Omental fat pad (tissue), 4 donors: ENCODE measurements around the gene DAB2. TPM values are rescaled to one million over a fixed set of nuclear protein-coding genes. Genes with fewer than 3 reads are reported as not detected.

ENCODE experiments used
- ATAC-seq: fragments of 150-250 bp; one replicate; pipeline ENCODE4 v1.9.1; 2016; ENCODE audit warnings: mild to moderate bottlenecking, moderate library complexity; ENCODE audit not compliant: low FRiP score
- DNase-seq: peaks from one replicate; pipeline ENCODE4 v3.0.0-alpha.2; 2019; ENCODE audit warnings: low spot score
- CTCF ChIP-seq, 3 donors: fragments of 450-650 bp; IDR thresholded peaks; one replicate each; pipeline ENCODE4 v1.5.1; 2016 to 2017; ENCODE audit warnings: antibody characterized with exemption in 3 of 3, mild to moderate bottlenecking in 3 of 3, moderate library complexity in 2 of 3
- total RNA-seq, 4 donors: library from RNA; depleted of rRNA; stranded (reverse); fragments of >200 nt; gene quantifications; one replicate each; pipeline ENCODE4 v1.1.0, GENCODE V29; 2016

The DAB2 gene
- total RNA-seq, 4 donors from 2014 or later = 141 to 255 (median 171) TPM

DNA sequence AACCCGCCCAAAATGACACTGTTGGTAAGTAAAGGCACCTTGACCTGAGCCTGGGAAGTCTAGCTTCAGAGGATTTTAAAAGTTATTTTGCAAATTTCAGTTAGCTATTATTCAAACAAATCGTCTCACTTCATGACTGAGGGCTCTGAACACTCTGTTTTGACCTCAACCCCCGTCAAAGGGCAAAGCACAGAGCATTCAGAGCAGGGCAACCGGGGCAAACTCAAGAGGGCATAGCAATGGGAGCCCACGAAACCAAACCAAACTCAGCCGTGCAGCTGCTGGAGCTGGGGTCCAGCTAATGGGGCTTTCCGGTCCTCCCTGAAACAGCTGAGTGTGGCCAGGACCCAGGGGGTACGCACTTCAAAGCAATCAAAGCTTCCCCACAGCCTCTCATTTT lies 62.1 kb downstream of the DAB2 start:
- no peak for TF ChIP-seq CTCF (IDR thresholded peaks at IDR 0.05)
- ATAC-seq = no peak
- no peak for DNase-seq

- ATAC-seq (no peak), DNase-seq (no peak)
- TF ChIP-seq CTCF (IDR thresholded peaks at IDR 0.05) = no peak
These were observed 63.5 kb downstream of the DAB2 start for GRCh38 chr5:39361306-39361705.

DNA sequence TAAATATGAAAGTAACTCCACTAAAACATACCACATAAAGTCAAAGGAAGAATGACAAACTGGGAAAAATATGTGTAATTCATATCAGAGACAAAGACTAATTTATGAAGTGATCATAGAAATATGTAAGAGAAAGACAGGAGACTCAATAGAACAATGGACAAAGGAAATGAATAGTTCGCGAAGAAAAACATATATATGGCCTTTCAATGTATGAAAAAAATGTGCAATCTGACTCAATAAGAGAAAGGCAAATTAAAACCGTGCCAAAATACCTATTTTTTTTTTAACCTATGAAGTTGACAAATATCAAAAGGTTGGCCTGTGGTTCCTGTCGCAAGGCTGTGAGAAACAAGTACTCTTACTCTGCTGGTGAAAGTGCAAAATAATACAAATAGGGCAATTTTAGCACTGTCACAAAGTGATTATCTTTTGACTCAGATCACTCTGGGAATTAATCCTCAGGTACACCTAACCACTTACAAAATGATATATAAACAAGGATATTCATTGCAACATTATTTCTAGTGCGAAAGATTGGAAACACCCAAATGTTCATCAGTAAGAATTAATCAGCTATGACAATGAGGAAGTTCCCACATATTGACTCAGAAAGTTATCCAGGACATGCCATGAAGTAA lies 64.2 kb downstream of the DAB2 start:
- DNase-seq (no peak), ATAC-seq (no peak)
- TF ChIP-seq CTCF (IDR thresholded peaks at IDR 0.05) = no peak

DNA sequence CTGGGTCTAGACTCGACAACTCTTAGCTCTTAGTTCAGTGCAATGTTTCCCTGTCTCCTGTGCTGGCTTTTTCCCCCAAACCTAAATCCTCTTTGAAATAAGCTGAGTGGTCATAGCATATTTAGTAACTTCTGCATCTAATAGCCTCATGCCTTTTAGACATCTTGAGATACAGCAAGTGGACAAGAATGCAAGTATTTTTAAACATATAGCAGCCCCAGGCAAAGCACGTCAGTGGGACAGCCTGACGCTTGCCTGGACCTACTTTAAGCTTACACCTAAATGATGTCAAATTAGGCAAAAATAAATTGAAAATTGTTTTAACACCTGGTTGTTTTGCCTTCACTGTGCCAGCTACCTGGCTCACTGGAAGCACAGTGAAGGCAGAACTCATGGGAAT lies 68.5 kb downstream of the DAB2 start:
- no peak for TF ChIP-seq CTCF (IDR thresholded peaks at IDR 0.05)
- ATAC-seq = no peak
- DNase-seq = no peak

DNA sequence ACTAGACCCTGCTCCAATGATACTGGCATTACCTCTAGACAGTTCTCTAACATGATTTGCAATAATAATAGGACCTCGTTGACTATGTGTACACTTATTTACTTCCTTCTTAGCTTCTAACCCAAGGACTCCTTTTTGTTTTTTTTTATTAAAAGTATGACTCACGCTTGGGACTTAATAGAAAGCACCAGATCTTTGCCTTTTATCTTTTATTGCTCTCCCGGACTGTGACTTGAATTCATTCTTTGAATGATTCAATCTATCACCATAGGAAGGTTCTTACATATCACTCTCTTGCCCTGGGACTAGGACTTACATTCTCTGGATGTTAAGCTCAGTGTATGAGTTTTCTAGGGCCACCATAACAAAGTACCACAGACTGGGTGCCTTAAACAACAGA lies 69.5 kb downstream of the DAB2 start:
- ATAC-seq (no peak), DNase-seq (no peak)
- no peak for TF ChIP-seq CTCF (IDR thresholded peaks at IDR 0.05)

DNA sequence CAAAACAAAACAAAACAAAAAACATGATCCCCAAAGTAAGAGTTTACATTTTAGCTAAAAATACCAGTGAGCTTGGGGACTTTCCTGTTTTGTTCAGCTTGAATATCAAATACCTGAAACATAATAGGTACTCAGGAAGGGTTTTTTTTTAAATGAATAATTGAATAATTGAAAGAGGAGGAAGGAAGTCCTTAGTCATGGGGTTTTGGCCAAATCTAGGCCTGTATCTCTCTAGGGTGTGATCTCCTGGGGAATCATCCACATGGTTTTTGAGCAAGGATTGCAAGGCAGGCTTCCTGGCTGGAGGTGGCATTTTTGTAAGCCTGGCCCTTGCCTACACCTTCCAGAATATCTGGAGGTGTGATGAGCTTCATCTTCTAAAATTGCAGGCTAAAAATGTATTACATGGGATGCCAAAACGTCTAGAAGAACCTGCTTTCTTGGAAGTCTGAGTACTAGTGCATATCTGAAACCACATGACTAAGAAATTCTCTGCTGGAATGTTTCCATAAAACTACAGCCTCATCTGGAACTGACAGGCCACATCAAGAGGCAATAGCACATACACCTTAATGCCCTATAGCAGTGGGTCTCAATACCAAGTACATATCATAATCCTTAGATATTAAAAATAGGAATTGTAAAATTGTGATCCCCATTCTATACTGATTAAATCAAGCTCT lies 70.9 kb downstream of the DAB2 start:
- TF ChIP-seq CTCF (IDR thresholded peaks at IDR 0.05) = no peak
- ATAC-seq = no peak
- no peak for DNase-seq

DNA sequence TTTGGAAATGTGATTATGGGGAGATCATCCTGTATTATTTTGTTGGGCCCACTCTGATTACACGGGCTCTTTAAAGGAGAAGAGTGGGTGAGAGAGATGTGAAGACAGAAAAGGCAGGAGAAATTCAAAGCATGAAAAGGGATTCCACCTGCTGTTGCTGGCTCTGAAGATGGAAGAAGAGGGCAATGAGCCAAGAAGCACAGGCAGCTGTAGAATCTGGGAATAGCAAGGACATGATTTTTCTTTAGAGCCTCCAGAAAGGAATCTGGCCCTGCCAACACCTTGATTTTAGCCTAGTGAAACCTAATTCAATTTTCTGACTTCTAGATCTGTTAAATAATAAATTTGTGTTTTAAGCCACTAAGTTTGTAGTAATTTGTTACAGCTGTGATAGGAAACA lies 71.8 kb downstream of the DAB2 start:
- DNase-seq = no peak
- no peak for ATAC-seq
- TF ChIP-seq CTCF (IDR thresholded peaks at IDR 0.05) = no peak
